Smooth muscle cell (in vitro differentiated cells): ENCODE measurements around the gene ZSCAN4. TPM values are rescaled to one million over a fixed set of nuclear protein-coding genes. Genes with fewer than 3 reads are reported as not detected.

Source experiments
- DNase-seq: peaks from one replicate; lab custom pipeline; 2025; ENCODE audit not compliant: unreplicated experiment; lab: John Stamatoyannopoulos, UW
- H2AFZ ChIP-seq: fragments of 200-600 bp; sonication (generic); 2 replicates; pipeline ENCODE4 v1.6.0; 2016; ENCODE audit warnings: antibody characterized with exemption, low read depth, mild to moderate bottlenecking
- H3F3A ChIP-seq: fragments of 200-600 bp; sonication (generic); 2 replicates; pipeline ENCODE4 v1.6.0; 2017; ENCODE audit warnings: antibody characterized with exemption, low read depth
- H3K27ac ChIP-seq: fragments of 200-600 bp; sonication (generic); 2 replicates; pipeline ENCODE4 v1.5.1; 2016; ENCODE audit warnings: low read depth, mild to moderate bottlenecking
- H3K27me3 ChIP-seq: fragments of 200-600 bp; sonication (generic); 2 replicates; pipeline ENCODE4 v1.6.1; 2016; ENCODE audit warnings: low read depth, mild to moderate bottlenecking
- H3K36me3 ChIP-seq: fragments of 200-600 bp; sonication (generic); 2 replicates; pipeline ENCODE4 v1.5.1; 2016; ENCODE audit warnings: low read depth
- H3K4me1 ChIP-seq: fragments of 200-600 bp; sonication (generic); 2 replicates; pipeline ENCODE4 v1.5.1; 2016; ENCODE audit warnings: low read depth
- H3K4me2 ChIP-seq: fragments of 200-600 bp; sonication (generic); 2 replicates; pipeline ENCODE4 v1.6.0; 2016; ENCODE audit warnings: mild to moderate bottlenecking
- H3K4me3 ChIP-seq: fragments of 200-600 bp; sonication (generic); 2 replicates; pipeline ENCODE4 v1.5.1; 2016; ENCODE audit warnings: mild to moderate bottlenecking
- H3K79me2 ChIP-seq: fragments of 200-600 bp; sonication (generic); 2 replicates; pipeline ENCODE4 v1.6.0; 2016; ENCODE audit warnings: low read depth, mild to moderate bottlenecking
- H3K9ac ChIP-seq: fragments of 200-600 bp; sonication (generic); 2 replicates; pipeline ENCODE4 v1.6.0; 2016; ENCODE audit warnings: low read depth
- H3K9me3 ChIP-seq: fragments of 200-600 bp; sonication (generic); replicated peaks from 2 replicates; pipeline ENCODE4 v1.5.1; 2016; ENCODE audit warnings: low read depth
- H4K20me1 ChIP-seq: fragments of 200-600 bp; sonication (generic); 2 replicates; pipeline ENCODE4 v1.6.0; 2016; ENCODE audit warnings: low read depth
- CTCF ChIP-seq: fragments of 200-600 bp; sonication (generic); IDR thresholded peaks from 2 replicates; pipeline ENCODE4 v1.5.1; 2017; ENCODE audit warnings: borderline replicate concordance, mild to moderate bottlenecking, antibody characterized with exemption; ENCODE audit not compliant: insufficient read depth, poor library complexity, severe bottlenecking
- WGBS: methylation state at CpG from one replicate; pipeline ENCODE4 v1.1.7; 2016; ENCODE audit warnings: low lambda C conversion rate; 5-methylcytosine and 5-hydroxymethylcytosine counted together
- polyA plus RNA-seq: library from polyadenylated mRNA; unstranded; fragments of >200 nt; fragmentation: Nextera tagmentation; extraction: Ambion mirVana; gene quantifications from 2 replicates; pipeline ENCODE4 v1.2.1, GENCODE V29; 2016
- total RNA-seq: library from RNA; depleted of rRNA; stranded (reverse); fragments of >200 nt; gene quantifications from 2 replicates; pipeline ENCODE4 v1.2.3, GENCODE V29; 2014

ZSCAN4 gene
- total and polyA plus RNA-seq, 2 experiments from 2014 or later: 0.27 TPM; not detected in 1

GRCh38 chr19:57688011-57688763 lies 19.5 kb downstream of the ZSCAN4 start:
- no peaks in the 10 kb centered on the region for H3K27me3 ChIP-seq
- H3K4me2 ChIP-seq: no peak overlapping the region
- 96% methylated on average over 6 of the region's 6 CpGs for WGBS
- H3K27ac ChIP-seq: no peak overlapping the region
- H3K4me3 ChIP-seq: no peak overlapping the region
- H3K4me1 ChIP-seq: peaks cover under 1% of the 10 kb centered on the region
- no peak for DNase-seq
- H3K79me2 ChIP-seq: peaks cover 64% of the 10 kb centered on the region
- no peaks in the 10 kb centered on the region for H3F3A ChIP-seq
- peaks cover 28% of the 10 kb centered on the region for H3K36me3 ChIP-seq
- H3K9me3 ChIP-seq: peaks cover 27% of the 10 kb centered on the region
- no peak for TF ChIP-seq CTCF
- no peak overlapping the region for H2AFZ ChIP-seq
- no peaks in the 10 kb centered on the region for H4K20me1 ChIP-seq
- no peak overlapping the region for H3K9ac ChIP-seq

GRCh38 chr19:57689750-57690149 lies 21.0 kb downstream of the ZSCAN4 start:
- 82% methylated on average over 3 of the region's 3 CpGs for WGBS
- Histone ChIP-seq H3K9ac (no peak overlapping the region), H3K4me1 (no peaks in the 10 kb centered on the region), H3K79me2 (peaks cover 50% of the 10 kb centered on the region), H4K20me1 (no peaks in the 10 kb centered on the region), H3K9me3 (peaks cover 27% of the 10 kb centered on the region), H3K36me3 (peaks cover 28% of the 10 kb centered on the region), H2AFZ (no peak overlapping the region), H3K4me2 (no peak overlapping the region), H3F3A (peaks cover 6% of the 10 kb centered on the region), H3K27me3 (no peaks in the 10 kb centered on the region), H3K4me3 (no peak overlapping the region), H3K27ac (no peak overlapping the region)
- no peak for TF ChIP-seq CTCF
- DNase-seq: no peak

- H3K4me3 ChIP-seq: no peak overlapping the region
- no peak overlapping the region for H3K9ac ChIP-seq
- peaks cover 44% of the 10 kb centered on the region for H3K36me3 ChIP-seq
- no peak overlapping the region for H3K27ac ChIP-seq
- no peaks in the 10 kb centered on the region for H3K27me3 ChIP-seq
- no peak for TF ChIP-seq CTCF
- peaks cover 8% of the 10 kb centered on the region for H3K9me3 ChIP-seq
- no peak overlapping the region for H3K4me2 ChIP-seq
- 98% methylated on average over 6 of the region's 6 CpGs for WGBS
- peaks cover 12% of the 10 kb centered on the region for H4K20me1 ChIP-seq
- H3K79me2 ChIP-seq: peaks cover 42% of the 10 kb centered on the region
- no peaks in the 10 kb centered on the region for H3K4me1 ChIP-seq
- H3F3A ChIP-seq: peaks cover 3% of the 10 kb centered on the region
- no peak overlapping the region for H2AFZ ChIP-seq
- DNase-seq: no peak
These were observed 32.9 kb downstream of the ZSCAN4 start for GRCh38 chr19:57701625-57702024.

- H3K79me2 ChIP-seq: peaks cover 54% of the 10 kb centered on the region
- H3K36me3 ChIP-seq: peaks cover 20% of the 10 kb centered on the region
- no peaks in the 10 kb centered on the region for H3F3A ChIP-seq
- peaks cover 6% of the 10 kb centered on the region for H3K4me1 ChIP-seq
- TF ChIP-seq CTCF: no peak
- H4K20me1 ChIP-seq: peaks cover 13% of the 10 kb centered on the region
- no peak overlapping the region for H3K4me3 ChIP-seq
- peak overlapping the region; percentile 91 for H3K4me2 ChIP-seq
- peaks cover 4% of the 10 kb centered on the region for H3K9me3 ChIP-seq
- no peak for DNase-seq
- no peaks in the 10 kb centered on the region for H3K27me3 ChIP-seq
- H3K9ac ChIP-seq: no peak overlapping the region
- H2AFZ ChIP-seq: no peak overlapping the region
- WGBS: 100% methylated on average over 1 of the region's 1 CpG
- H3K27ac ChIP-seq: no peak overlapping the region
These were observed 37.6 kb downstream of the ZSCAN4 start for GRCh38 chr19:57706346-57706745.
